NCI-H82 treated with DMSO at 0.1 percent for 48 hours (cell line): ENCODE data around the gene UBE2U.
"Not testable (repeated sequence)": the region's sequence is repeated elsewhere in the genome, so short reads cannot be mapped to it uniquely, and the experiment has no call there.

Source experiments
- DNase-seq: peaks from one replicate; lab custom pipeline; 2025; ENCODE audit not compliant: unreplicated experiment; lab: John Stamatoyannopoulos, UW

Gene UBE2U

GRCh38 chr1:64187646-64188045 is 15.8 kb upstream of the UBE2U start:
- no peak for DNase-seq

GRCh38 chr1:64192290-64192689 is 11.1 kb upstream of the UBE2U start:
- no peak for DNase-seq

- DNase-seq = no peak
Measured at GRCh38 chr1:64194168-64195080, 9.0 kb upstream of the UBE2U start.

- DNase-seq = no peak
Measured at GRCh38 chr1:64195081-64195395, 8.4 kb upstream of the UBE2U start.

- DNase-seq = no peak
Measured at GRCh38 chr1:64196074-64196870, 7.2 kb upstream of the UBE2U start.

GRCh38 chr1:64197076-64197475 is 6.3 kb upstream of the UBE2U start:
- DNase-seq = no peak

GRCh38 chr1:64199154-64199553 is 4.3 kb upstream of the UBE2U start:
- no peak for DNase-seq

GRCh38 chr1:64200064-64200463 is 3.4 kb upstream of the UBE2U start:
- no peak for DNase-seq

- peak; percentile 27 for DNase-seq
Measured at GRCh38 chr1:64209221-64209620, 5.8 kb downstream of the UBE2U start.

- DNase-seq = no peak
Measured at GRCh38 chr1:64212031-64212430, 8.6 kb downstream of the UBE2U start.

- no peak for DNase-seq
Measured at GRCh38 chr1:64215576-64215975, 12.2 kb downstream of the UBE2U start.

- no peak for DNase-seq
Measured at GRCh38 chr1:64220241-64220640, 16.8 kb downstream of the UBE2U start.

GRCh38 chr1:64223329-64224151 is 20.1 kb downstream of the UBE2U start:
- no peak for DNase-seq

- DNase-seq = not testable (repeated sequence)
Measured at GRCh38 chr1:64224236-64224635, 20.8 kb downstream of the UBE2U start.

GRCh38 chr1:64228167-64228957 is 24.9 kb downstream of the UBE2U start:
- DNase-seq = no peak

- no peak for DNase-seq
Measured at GRCh38 chr1:64229307-64229706, 25.9 kb downstream of the UBE2U start.

- DNase-seq = no peak
Measured at GRCh38 chr1:64231153-64231552, 27.7 kb downstream of the UBE2U start.

GRCh38 chr1:64231654-64232053 is 28.2 kb downstream of the UBE2U start:
- no peak for DNase-seq

GRCh38 chr1:64234714-64235113 is 31.3 kb downstream of the UBE2U start:
- no peak for DNase-seq

GRCh38 chr1:64235181-64235580 is 31.8 kb downstream of the UBE2U start:
- DNase-seq = no peak

GRCh38 chr1:64235910-64236309 is 32.5 kb downstream of the UBE2U start:
- DNase-seq = no peak
